Thyroid gland (tissue), 4 donors: ENCODE data around the gene MPP3.

Source experiments
- POLR2A ChIP-seq, 2 donors: fragments of 450-650 bp; IDR thresholded peaks; one replicate each; pipeline ENCODE4 v1.6.1; 2017; ENCODE audit warnings: antibody characterized with exemption in 2 of 2, mild to moderate bottlenecking in 2 of 2, moderate library complexity in 1 of 2
- TF ChIP-seq, protein P1 (sequence below), 6 experiments: fragments of 200-600 bp in 3 of 6; fragments of 450-650 bp in 3 of 6; sonication (generic) in 3 of 6; IDR thresholded peaks; one replicate each; pipeline ENCODE4 v1.5.1; 2016 to 2019; ENCODE audit warnings: antibody characterized with exemption in 6 of 6, mild to moderate bottlenecking in 2 of 6, inconsistent platforms in 1 of 6, moderate library complexity in 1 of 6

- no peak for TF ChIP-seq POLR2A (IDR thresholded peaks at IDR 0.05)
- TF ChIP-seq, protein P1, sequence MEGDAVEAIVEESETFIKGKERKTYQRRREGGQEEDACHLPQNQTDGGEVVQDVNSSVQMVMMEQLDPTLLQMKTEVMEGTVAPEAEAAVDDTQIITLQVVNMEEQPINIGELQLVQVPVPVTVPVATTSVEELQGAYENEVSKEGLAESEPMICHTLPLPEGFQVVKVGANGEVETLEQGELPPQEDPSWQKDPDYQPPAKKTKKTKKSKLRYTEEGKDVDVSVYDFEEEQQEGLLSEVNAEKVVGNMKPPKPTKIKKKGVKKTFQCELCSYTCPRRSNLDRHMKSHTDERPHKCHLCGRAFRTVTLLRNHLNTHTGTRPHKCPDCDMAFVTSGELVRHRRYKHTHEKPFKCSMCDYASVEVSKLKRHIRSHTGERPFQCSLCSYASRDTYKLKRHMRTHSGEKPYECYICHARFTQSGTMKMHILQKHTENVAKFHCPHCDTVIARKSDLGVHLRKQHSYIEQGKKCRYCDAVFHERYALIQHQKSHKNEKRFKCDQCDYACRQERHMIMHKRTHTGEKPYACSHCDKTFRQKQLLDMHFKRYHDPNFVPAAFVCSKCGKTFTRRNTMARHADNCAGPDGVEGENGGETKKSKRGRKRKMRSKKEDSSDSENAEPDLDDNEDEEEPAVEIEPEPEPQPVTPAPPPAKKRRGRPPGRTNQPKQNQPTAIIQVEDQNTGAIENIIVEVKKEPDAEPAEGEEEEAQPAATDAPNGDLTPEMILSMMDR (IDR thresholded peaks at IDR 0.05) = no peak
Observed at GRCh38 chr17:43877031-43877430, 44.1 kb upstream of the MPP3 start.
